NOMO-1 treated with dmso at 0.1 percent for 144 hours (cell line): ENCODE measurements around the gene HYKK.
"Not testable (repeated sequence)": the region's sequence is repeated elsewhere in the genome, so short reads cannot be mapped to it uniquely, and the experiment has no call there.

ENCODE experiments used
- DNase-seq: peaks from one replicate; lab custom pipeline; 2025; ENCODE audit not compliant: unreplicated experiment; lab: John Stamatoyannopoulos, UW

The HYKK gene, protein sequence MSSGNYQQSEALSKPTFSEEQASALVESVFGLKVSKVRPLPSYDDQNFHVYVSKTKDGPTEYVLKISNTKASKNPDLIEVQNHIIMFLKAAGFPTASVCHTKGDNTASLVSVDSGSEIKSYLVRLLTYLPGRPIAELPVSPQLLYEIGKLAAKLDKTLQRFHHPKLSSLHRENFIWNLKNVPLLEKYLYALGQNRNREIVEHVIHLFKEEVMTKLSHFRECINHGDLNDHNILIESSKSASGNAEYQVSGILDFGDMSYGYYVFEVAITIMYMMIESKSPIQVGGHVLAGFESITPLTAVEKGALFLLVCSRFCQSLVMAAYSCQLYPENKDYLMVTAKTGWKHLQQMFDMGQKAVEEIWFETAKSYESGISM

DNA sequence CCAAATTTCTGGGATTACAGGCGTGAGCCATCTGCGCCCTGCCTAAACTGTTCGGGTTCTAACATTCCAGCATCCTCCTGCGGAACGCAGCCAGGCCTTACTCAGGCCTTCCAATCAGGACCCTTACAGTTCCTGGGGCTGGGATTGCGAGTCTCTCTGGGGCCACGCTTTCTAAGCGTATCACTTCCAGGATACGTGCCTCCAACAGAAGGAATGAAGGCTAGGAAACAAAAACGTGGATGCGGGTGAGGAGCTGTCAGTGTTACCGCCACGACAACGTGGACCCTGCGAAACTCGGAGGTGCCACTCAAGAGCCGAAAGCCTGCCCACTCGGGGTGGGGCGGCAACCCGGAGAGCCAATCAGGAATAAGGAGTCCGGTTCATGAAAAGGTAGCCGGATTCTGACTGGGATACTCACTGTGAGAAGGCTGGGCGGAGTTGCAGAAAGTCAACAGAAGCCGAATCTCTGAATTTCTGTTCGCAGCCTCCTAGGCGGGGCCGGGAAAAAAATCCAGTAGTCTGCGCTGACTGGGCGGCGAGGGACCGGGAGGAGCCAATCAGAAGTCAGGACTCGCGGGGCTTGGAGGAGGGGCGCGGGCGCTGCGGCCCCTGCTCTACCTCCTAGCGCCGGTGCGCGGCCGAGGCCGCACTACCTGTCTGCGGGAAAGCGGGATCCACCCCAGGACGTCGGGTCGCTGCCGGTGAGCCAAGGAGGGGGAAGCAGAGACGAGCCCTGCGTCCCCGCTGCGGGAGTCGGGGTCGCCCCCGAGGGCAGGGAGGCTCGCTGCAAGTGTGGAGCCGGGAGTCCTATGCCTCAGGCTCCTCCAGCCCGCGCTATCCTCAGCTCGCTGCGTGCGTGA is at the start of gene HYKK:
TSS of gene HYKK (plus strand) at position 607 of the 860 bp plus-strand sequence. CDS start 5,512 bp downstream, outside the sequence.
- DNase-seq = peak; percentile 75

DNA sequence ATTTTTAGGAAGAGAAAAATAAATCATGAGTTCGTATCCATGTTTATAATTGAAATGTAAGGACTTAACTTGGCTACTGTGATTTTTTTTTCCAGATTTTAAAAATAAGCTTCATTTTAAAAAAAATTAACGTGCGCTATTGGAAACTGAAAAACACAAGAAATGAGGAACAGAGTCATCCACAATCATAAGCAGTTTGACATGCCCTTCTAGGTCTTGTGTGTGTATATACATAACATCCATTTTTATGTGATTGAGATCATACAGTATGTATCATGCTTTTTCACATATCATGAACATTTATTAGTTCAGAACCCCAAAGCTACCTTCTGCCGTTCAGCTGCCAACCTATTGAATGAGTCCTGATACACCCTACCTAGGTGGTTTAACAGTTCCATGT is 46.6 kb upstream of the HYKK start:
- no peak for DNase-seq

DNA sequence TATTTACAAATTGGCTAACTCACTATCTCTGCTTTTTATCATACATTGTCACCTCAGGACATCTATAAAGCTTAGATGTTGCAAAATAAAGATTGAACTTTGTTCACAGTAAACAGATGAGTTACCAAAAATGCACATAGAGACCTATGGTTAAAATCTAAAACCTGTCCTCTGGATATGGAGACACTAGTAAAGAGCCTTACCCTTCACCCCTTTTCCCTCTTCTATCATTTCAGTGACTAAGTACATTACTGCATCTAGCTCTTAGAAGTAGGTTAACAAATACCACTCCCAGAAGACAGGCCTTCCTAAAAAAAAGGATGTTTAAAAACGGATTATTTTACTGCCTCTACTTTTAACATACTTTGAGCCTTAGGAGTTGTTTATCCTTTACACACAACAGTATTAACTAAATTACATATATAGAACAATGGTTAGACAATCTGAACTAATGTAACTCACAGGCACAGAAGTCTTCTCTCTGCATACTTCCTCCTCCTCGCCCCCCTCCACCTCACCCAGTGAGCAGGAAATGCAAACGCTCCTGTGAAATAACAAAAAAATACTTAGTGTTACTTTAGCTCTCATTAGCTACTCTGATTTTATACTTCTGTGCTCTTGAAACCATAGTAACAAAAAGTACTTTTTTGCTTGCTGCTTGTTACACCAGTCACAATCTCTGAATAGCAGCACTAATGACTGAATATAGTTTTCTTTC is 46.0 kb upstream of the HYKK start:
- no peak for DNase-seq

DNA sequence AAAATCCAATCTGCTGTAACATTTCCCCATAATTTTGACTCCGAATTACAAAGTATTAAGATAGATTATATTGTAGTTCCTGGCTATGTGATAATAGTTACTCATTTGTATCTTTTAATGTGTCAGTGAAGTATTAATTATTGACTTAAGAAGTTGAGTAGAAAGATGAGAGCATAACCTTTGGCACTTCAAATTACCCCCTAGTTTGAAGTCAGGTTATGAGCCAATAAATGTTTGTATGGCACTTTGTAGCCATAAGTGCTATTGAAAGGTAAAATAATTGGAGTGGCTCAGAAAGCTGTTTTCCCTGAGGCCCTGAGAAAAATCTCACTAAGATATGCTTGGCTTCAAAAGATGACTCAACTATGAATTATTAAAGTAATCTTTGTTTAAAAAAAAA is 38.3 kb upstream of the HYKK start:
- no peak for DNase-seq

DNA sequence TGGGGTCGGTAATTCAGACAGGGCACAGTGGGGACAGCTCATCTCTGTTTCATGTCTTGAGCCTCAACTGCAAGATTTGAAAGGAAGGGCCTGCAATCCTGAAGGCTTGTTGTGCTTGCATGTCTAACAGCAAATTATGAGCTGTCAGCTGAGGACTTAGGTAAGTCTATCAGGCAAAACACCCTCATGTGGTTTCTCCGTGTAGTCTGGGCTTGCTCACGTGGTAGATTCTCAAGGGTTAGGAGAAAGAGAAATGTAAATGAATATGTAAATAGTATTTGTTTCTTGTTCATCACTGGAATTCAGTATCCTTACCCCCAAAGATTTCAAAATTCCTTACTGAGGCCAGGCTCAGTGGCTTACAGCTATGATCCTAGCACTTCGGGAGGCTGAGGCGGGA is 30.1 kb upstream of the HYKK start:
- DNase-seq = no peak

DNA sequence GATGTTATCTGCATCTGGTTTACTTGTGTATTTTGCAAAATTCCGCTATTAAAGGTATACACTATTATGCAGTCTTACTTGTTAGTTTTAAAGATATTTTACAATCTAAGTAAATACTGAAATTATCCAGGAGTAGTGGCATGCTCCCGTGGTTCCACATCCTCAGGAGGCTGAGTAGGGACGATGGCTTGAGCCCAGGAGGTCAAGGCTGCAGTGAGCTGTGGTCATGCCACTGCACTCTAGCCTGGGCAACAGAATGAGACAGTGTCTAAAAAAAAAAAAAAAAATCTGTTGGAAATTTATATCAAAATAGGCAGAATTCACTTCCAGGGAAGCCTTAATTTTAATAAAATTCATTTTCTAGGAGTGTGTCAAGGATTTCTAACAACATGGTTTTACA is 27.7 kb upstream of the HYKK start:
- DNase-seq = no peak

DNA sequence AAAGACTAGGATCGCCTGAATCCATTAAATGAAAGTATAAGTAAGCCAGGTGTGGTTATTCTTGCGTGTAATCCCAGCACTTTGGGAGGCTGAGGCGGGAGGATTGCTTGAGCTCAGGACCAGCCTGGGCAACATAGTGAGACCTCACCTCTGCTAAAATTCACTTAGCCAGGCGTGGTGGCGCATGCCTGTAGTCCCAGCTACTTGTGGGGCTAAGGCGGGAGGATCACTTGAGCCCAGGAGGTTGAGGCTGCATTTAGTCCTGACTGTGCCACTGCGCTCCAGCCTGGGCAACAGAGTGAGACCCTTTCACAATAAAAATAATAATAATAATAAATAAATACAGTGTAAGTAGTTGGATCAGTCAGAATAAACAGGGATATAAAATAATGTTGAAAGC is 25.5 kb upstream of the HYKK start:
- DNase-seq = no peak

DNA sequence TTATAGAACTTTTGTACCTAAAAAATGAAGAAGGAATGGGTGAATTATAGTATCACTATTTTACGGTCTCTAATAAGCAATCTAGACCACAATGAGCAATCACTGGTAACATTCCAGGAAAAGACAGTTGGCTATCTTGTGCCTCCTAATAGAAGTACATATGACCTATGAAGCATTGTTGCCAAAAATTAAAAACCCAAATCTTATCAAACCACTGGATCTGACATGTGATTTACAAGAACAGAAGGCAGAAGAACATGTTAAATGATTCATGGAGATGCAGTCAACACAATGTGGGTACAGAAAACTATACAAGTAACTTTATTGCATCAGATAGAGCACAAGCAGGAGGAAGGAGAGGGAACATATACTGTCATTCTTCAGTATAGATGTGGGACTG is 14.5 kb upstream of the HYKK start:
- no peak for DNase-seq

DNA sequence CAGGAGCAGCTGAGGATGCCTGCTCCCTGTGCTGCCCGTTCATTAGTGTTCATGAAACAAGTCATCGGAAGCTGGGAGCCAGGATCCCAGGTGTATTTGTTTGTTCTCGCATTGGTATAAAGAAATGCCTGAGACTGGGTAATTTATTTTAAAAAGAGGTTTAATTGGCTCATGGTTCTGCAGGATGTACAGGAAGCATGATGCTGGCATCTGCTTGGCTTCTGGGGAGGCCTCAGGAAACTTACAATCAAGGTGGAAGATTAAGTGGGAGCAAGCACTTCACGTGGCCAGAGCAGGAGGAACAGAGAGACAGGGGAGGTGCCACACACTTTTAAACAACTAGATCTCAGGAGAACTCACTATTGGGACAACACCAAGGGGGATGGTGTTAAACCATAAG is 5.5 kb upstream of the HYKK start:
- no peak for DNase-seq

DNA sequence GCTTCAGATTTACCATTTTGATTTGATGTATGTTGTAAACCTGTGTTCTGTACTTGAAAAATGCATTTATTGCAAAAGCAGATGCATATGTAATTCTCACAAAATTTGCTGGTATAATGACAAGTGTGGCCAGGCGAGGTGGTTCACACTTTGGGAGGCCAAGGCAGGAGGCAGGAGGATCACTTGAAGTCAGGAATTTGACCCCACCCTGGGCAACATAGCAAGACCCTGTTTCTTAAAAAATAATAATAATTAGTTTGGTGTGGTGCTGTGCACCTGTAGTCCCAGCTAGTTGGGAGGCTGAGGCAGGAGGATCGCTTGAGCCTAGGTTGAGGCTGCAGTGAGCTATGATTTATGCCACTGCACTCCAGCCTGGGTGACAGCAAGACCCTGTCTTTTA is 4.7 kb upstream of the HYKK start:
- DNase-seq = no peak

DNA sequence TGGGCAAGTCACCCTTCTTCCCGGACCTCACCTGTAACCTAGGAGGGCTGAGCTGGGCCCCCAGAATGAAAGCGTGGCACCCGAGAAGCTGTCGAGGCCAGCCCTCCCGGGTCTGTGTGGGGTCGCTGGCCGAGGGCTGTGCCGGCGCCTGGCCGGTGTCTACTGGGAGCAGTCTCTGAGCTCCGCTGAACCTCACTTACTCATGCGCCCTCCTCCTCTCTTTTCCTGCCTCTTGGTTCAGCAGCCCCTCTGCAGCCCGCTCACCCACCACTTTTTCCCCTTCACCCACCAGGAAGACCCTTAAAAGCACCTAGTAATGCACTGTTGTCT is 419 bp downstream of the HYKK start:
- no peak for DNase-seq

DNA sequence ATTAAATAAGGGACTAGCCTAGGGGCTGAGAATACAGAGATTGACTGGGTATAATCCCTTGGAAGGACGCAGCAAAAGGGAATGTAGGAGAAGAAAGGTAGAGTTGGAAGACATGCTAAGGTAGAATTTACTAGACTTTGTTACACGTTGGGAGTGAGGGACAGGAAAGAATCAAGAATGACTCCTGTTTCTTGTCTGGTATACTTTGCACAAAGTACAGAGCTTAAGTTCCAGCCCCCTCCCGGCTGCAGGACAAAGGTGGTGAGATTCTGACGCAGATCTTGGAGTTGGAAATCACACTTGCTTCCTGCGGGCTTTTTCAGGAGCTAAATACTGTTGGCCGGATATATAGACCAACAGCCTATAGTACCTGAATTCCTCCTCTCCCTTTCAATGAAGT is 895 bp downstream of the HYKK start:
- no peak for DNase-seq

DNA sequence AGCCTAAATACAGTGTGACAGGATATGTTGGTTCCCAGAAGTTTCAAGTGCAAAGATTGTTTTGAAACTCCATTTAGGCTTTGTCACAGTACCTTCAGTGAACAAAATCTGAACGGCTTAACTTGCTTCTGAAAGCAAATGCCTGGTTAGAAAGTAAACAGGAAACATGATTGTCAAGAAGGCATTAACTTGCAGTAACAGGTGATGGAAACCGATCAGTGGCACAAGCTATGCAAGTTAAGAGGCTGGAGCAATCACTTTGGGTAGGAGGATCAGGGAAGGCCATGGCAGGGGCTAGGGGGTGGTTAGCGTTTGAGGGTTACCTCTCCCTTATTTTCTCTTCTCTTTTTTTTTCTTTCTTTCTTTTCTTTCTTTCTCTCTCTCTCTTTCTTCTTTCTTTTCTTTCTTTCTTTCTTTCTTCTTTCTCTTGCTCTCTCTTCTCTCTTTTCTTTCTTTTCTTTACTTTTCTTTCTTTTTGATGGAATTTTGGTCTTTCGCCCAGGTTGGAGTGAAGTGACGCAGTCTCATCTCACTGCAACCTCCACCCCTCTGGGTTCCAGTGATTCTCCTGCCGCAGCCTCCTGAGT is 2.4 kb downstream of the HYKK start:
- DNase-seq = no peak

DNA sequence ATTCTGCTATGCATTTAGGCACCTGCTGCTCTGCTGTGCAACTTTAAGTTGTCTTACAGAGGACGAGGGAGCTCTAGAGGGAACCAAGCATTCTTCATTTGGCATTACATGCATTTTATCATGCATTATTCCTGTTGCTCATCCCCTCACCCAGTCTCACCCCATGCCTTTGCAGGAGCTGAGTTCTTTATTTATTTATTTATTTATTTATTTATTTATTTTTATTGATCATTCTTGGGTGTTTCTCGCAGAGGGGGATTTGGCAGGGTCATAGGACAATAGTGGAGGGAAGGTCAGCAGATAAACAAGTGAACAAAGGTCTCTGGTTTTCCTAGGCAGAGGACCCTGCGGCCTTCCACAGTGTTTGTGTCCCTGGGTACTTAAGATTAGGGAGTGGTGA is 12.7 kb downstream of the HYKK start:
- not testable (repeated sequence) for DNase-seq

DNA sequence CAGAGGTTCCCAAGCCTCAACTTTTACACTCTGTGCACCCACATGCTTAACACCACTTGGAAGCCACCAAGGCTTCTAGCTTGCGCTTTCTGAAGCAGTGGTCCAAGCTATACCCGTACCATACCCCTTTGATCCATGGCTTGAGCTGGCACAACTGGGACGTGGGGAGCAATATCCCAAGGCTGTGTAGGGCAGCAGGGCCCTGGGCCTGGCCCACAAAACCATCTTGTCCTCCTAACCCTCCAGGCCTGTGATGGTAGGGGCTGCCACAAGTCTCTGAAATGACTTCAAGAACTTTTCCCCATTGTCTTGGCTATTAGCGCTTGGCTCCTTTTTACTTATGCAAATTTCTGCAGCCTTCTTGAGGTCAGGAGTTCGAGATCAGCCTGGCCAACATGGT is 16.9 kb downstream of the HYKK start:
- DNase-seq = no peak

DNA sequence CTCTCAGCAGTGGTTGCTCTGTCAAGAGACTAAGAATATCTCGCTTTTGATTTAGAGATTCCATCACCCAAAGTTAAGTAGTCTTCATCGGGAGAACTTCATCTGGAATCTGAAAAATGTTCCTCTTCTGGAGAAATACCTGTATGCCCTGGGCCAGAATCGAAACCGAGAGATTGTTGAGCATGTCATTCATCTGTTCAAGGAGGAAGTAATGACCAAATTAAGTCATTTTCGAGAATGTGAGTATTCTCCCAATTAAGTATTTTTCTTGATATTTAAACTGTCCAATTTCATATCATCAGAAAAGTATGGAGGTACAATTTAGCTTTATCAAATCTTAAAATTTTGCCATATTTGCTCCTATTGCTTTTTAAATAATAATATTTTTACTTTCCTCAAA is 19.9 kb downstream of the HYKK start:
- no peak for DNase-seq

DNA sequence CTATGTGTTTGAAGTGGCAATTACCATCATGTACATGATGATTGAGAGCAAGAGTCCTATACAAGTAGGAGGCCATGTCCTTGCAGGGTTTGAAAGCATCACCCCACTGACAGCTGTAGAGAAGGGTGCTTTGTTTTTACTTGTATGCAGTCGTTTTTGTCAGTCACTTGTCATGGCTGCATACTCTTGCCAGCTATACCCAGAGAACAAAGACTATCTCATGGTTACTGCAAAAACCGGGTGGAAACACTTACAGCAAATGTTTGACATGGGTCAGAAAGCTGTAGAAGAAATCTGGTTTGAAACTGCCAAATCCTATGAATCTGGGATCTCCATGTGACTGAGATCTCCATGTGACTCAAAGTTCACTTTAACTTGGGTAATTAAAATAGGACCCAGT is 26.0 kb downstream of the HYKK start:
- DNase-seq = no peak

DNA sequence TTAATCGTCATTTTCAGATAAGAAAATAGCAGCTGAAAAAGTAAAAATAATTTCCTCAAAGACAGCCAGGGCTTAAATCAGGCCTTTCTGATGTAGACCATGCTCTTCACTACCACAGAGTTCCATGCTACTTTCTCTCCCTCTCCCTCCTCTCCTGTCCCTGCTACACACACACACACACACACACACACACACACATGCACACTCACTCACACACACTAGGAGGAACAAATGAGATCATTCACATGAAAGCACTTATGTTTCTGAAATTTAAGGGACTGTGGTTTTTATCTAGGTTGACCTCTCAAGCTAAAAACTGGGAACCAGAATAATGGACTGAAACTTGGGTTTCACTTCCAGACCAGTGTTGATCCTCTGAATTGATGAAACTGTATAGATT is 28.8 kb downstream of the HYKK start:
- no peak for DNase-seq

DNA sequence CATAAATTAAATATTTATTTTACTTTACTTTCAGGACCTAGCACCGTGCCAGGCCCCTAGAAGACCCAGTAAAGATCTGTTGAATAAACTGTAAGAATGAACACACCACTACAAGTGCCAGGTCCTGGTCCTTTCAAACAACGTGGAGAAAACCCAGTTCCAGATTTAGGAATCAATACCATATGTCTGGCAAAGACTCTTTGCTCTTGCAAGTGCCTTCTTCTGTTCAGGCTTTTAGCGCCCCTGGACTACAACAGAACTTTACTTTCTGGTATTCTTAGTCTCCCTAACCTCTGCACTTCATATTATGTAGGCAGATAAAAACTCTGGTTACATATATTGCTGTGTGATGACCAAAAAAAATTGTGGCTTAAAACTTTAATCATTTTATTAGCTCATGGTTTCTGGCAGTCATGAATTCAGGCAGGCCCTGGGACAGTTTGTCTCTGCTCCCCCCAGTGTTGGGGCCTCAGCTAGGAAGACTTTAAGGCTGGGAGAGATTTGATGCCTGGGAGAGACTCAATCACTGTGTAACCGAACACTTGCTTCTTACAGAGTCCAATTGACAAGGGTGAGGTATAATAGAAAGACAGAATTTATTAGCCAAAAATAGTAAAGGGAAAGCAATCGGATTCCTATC is 30.0 kb downstream of the HYKK start:
- DNase-seq = no peak

DNA sequence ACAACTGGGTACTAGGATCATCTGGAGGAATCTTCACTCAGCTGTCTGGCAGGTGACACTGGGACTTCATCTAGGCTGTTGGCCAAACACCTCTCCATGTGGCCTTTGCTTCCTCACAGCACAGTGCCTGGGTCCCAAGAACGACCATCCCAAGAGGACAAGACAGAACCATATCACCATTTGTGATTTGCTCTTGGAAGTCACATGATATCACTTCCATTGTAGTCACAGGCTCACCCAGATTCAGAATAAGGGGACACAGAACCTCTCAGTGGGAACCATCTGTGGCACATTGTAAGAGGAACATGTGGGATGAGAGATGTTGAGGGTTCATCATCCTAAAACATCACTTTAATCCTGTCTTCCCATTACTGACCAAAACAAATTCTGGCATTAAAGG is 31.0 kb downstream of the HYKK start:
- DNase-seq = no peak
